ENCODE results near the gene AK3. TPM values are rescaled to one million over a fixed set of nuclear protein-coding genes. Genes with fewer than 3 reads are reported as not detected.
A peak's percentile ranks its signal among the peaks of the same experiment; 100 is the strongest.

Gene AK3
- total RNA-seq, 1 donor from 2014 or later: 44.2 TPM

GRCh38 chr9:4665357-4665756 lies 75.6 kb downstream of the AK3 start:
- Histone ChIP-seq H3K27me3 (no peaks in the 10 kb centered on the region), H3K9me3 (no peaks in the 10 kb centered on the region), H3K27ac (peak overlapping the region; percentile 82), H3K4me1 (peaks cover 31% of the 10 kb centered on the region), H3K36me3 (no peaks in the 10 kb centered on the region), H3K4me3 (peak overlapping the region; percentile 53)
- intact Hi-C loops (cut with DNase I): no loop called here
- DNase-seq (no peak), ATAC-seq (no peak)
- no peak for TF ChIP-seq CTCF (IDR thresholded peaks at IDR 0.05)

GRCh38 chr9:4663956-4664355 lies 77.0 kb downstream of the AK3 start:
- Histone ChIP-seq H3K27me3 (no peaks in the 10 kb centered on the region), H3K4me3 (no peak overlapping the region), H3K36me3 (no peaks in the 10 kb centered on the region), H3K27ac (no peak overlapping the region), H3K4me1 (peaks cover 31% of the 10 kb centered on the region), H3K9me3 (no peaks in the 10 kb centered on the region)
- DNase-seq: no peak
- ATAC-seq: no peak
- intact Hi-C loops (cut with DNase I): no loop called here
- TF ChIP-seq CTCF (IDR thresholded peaks at IDR 0.05): no peak

GRCh38 chr9:4662989-4663792 lies 77.8 kb downstream of the AK3 start:
- H3K36me3 ChIP-seq: no peaks in the 10 kb centered on the region
- no peak for TF ChIP-seq CTCF (IDR thresholded peaks at IDR 0.05)
- intact Hi-C loops (cut with DNase I): no loop called here
- DNase-seq (no peak), ATAC-seq (no peak)
- H3K9me3 ChIP-seq: no peaks in the 10 kb centered on the region
- peaks cover 33% of the 10 kb centered on the region for H3K4me1 ChIP-seq
- H3K4me3 ChIP-seq: peak overlapping the region; percentile 81
- no peaks in the 10 kb centered on the region for H3K27me3 ChIP-seq
- peak overlapping the region; percentile 85 for H3K27ac ChIP-seq

- H3K36me3 ChIP-seq: no peaks in the 10 kb centered on the region
- peak; percentile 96 for ATAC-seq
- peaks cover 37% of the 10 kb centered on the region for H3K4me1 ChIP-seq
- intact Hi-C loops (cut with DNase I): no loop called here
- peak within 1 kb of the TSS; percentile 81 for H3K4me3 ChIP-seq
- peak; percentile 55 for TF ChIP-seq CTCF (IDR thresholded peaks at IDR 0.05)
- no peaks in the 10 kb centered on the region for H3K27me3 ChIP-seq
- no peaks in the 10 kb centered on the region for H3K9me3 ChIP-seq
- peak within 1 kb of the TSS; percentile 85 for H3K27ac ChIP-seq
- DNase-seq: peak; percentile 94
Observed at GRCh38 chr9:4662108-4662988, 78.7 kb downstream of the AK3 start, which contains the start of gene PLPP6. PLPP6 (plus strand) TSS chr9:4662294; CDS start chr9:4662376, 82 bp downstream.

- Histone ChIP-seq H3K4me3 (peak overlapping the region; percentile 81), H3K36me3 (no peaks in the 10 kb centered on the region), H3K4me1 (peaks cover 37% of the 10 kb centered on the region), H3K9me3 (no peaks in the 10 kb centered on the region), H3K27ac (peak overlapping the region; percentile 85), H3K27me3 (no peaks in the 10 kb centered on the region)
- TF ChIP-seq CTCF (IDR thresholded peaks at IDR 0.05): no peak
- no peak for ATAC-seq
- no peak for DNase-seq
- intact Hi-C loops (cut with DNase I): no loop called here
Observed at GRCh38 chr9:4661611-4662010, 79.4 kb downstream of the AK3 start.
